Panc1 (cell line): ENCODE measurements around the gene VWA7.

Experiments
- CTCF ChIP-seq: fragments of 450-650 bp; IDR thresholded peaks from 2 replicates; pipeline ENCODE4 v1.5.1; 2017; ENCODE audit warnings: mild to moderate bottlenecking
- SIN3A ChIP-seq: IDR thresholded peaks from 2 replicates; pipeline ENCODE4 v1.6.1; 2012; ENCODE audit warnings: low read depth, mild to moderate bottlenecking, low read length, moderate library complexity, borderline replicate concordance; ENCODE audit not compliant: insufficient read depth
- TCF7L2 ChIP-seq: IDR thresholded peaks from 2 replicates; pipeline ENCODE4 v1.6.1; 2011; ENCODE audit warnings: mild to moderate bottlenecking, low read depth, low read length, inconsistent platforms

DNA sequence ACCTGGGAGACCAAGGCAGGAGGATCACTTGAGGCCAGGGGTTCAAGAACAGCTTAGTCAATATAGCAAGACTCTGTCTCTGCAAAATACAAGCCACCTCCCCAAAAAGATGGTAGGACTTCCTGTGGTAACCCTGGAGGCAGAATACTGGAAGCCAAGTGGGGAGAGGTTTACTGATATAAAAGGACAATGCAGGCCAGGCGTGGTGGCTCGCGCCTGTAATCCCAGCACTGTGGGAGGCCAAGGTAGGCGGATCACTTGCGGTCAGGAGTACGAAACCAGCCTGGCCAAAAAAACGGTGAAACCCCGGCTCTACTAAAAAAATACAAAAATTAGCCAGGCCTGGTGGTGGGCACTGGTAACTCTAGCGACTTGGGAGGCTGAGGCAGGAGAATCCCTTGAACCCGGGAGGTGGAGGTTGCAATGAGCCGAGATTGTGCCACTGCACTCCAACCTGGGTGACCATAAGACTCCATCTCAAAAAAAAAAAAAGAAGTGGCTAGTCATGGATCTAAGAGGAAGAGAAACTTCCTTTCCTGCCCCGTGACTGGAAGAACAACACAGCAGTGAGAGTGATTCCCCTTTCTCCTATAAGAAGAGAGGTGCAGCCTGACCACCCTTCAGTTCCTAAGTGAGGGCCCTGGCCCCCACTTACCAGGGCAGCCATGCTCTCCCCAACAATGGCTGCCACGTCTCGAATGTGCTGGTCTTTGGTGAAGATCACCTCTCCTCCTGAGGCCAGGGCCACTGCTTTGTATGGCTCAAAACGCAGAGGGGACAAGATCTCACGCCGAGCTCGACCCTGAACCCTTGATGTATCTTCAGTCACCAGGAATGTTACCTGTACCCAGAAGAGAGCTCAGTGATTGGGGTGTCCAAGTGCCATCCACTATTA lies 8.5 kb downstream of the VWA7 start:
- TF ChIP-seq CTCF (no peak), SIN3A (no peak), TCF7L2 (no peak)
